Measurements from ENCODE around the gene DAB2. TPM values are rescaled to one million over a fixed set of nuclear protein-coding genes. Genes with fewer than 3 reads are reported as not detected.

Gene DAB2
- total and polyA plus RNA-seq, 4 donors: 10.0 to 25.6 (median 16.1) TPM

GRCh38 chr5:39369123-39369815 lies 55.5 kb downstream of the DAB2 start:
- Histone ChIP-seq H3K27ac (ENCODE audit: low read depth in 1 of 2, low read length in 2 of 2) (peak overlapping the region; percentile 82 to 93), H3K36me3 (ENCODE audit: control insufficient read depth in 4 of 4, insufficient read depth in 3 of 4, low read depth in 1 of 4, low read length in 3 of 4) (no peaks in the 10 kb centered on the region)

More at GRCh38 chr5:39369123-39369815, 55.5 kb downstream of the DAB2 start:
- Histone ChIP-seq H3K4me1 (ENCODE audit: control insufficient read depth in 4 of 4, insufficient read depth in 4 of 4, low read length in 3 of 4) (peaks cover 0 to 58% (median 28%) of the 10 kb centered on the region in 4 donors), H3K4me3 (ENCODE audit: low read depth in 1 of 3, low read length in 3 of 3) (peak overlapping the region in 2 of 3 donors; percentile 13 to 39), H3K9me3 (ENCODE audit: control insufficient read depth in 4 of 4, low read length in 3 of 4) (no peaks in the 10 kb centered on the region), H3K27me3 (ENCODE audit: control insufficient read depth in 4 of 4, insufficient read depth in 4 of 4, low read length in 3 of 4) (no peaks in the 10 kb centered on the region), H3K9ac (ENCODE audit: low read depth in 1 of 2, low read length in 2 of 2) (peak overlapping the region in 1 of 2 donors; percentile 14)
- peak; percentile 91 for TF ChIP-seq ZBTB33 (IDR thresholded peaks at IDR 0.05)
- TF ChIP-seq MAX (IDR thresholded peaks at IDR 0.05): peak; percentile 91
- peak; percentile 94 for TF ChIP-seq TAF1 (conservative IDR thresholded peaks at IDR 0.05)
- peak in 1 of 2 donors; percentile 40 for TF ChIP-seq EGR1 (IDR thresholded peaks at IDR 0.05; ENCODE audit: low read depth in 2 of 2)
- TF ChIP-seq RXRA (IDR thresholded peaks at IDR 0.05): peak; percentile 96
- peak; percentile 44 for TF ChIP-seq FOXA1 (IDR thresholded peaks at IDR 0.05)
- TF ChIP-seq CTCF (IDR thresholded peaks at IDR 0.05; ENCODE audit: low read depth, low read length, missing input control): no peak
- peak; percentile 70 to 78 for TF ChIP-seq JUND (IDR thresholded peaks at IDR 0.05)
- peak; percentile 88 for TF ChIP-seq YY1 (IDR thresholded peaks at IDR 0.05)
- TF ChIP-seq RAD21 (IDR thresholded peaks at IDR 0.05): peak in 1 of 2 donors; percentile 21
- peak; percentile 78 for TF ChIP-seq HNF4G (IDR thresholded peaks at IDR 0.05)
- TF ChIP-seq HNF4A (conservative IDR thresholded peaks at IDR 0.05): peak; percentile 88 to 90
- peak; percentile 48 for TF ChIP-seq ATF3 (IDR thresholded peaks at IDR 0.05)
- peak; percentile 95 for TF ChIP-seq SP1 (IDR thresholded peaks at IDR 0.05)
- peak; percentile 61 for TF ChIP-seq REST (IDR thresholded peaks at IDR 0.05)
- peak; percentile 79 for TF ChIP-seq FOXA2 (IDR thresholded peaks at IDR 0.05)
- TF ChIP-seq GABPA (IDR thresholded peaks at IDR 0.05 in 1 of 2, conservative IDR thresholded peaks at IDR 0.05 in 1 of 2): no peak
- TF ChIP-seq NR2F2 (IDR thresholded peaks at IDR 0.05): no peak
- WGBS: 36% methylated on average over 5 of the region's 5 CpGs
- no peak for DNase-seq (ENCODE audit: low spot score)

Data from liver (tissue), 9 donors.